GM10248 (cell line): ENCODE measurements around the gene S100A14.

Source experiments
- CTCF ChIA-PET: fragments of 300-600 bp; sonication (Branson Sonifier 250); formaldehyde crosslinking; extraction: SDS; loops from one replicate; lab custom pipeline; 2021; ENCODE audit warnings: antibody characterized with exemption; lab: Yijun Ruan, JAX
- POLR2A ChIA-PET: fragments of 350-650 bp; sonication (Branson Sonifier 250); formaldehyde crosslinking; extraction: SDS; loops from one replicate; lab custom pipeline; 2020; ENCODE audit warnings: antibody characterized with exemption; lab: Yijun Ruan, JAX
- DNase-seq: peaks from one replicate; pipeline ENCODE4 v3.0.0; 2012; ENCODE audit errors: extremely low spot score
- CTCF ChIP-seq: IDR thresholded peaks from 2 replicates; pipeline ENCODE4 v1.5.1; 2012; ENCODE audit warnings: mild to moderate bottlenecking, low read depth; ENCODE audit errors: extremely low read depth, missing control alignments, control extremely low read depth

The S100A14 gene

GRCh38 chr1:153611356-153611755 lies 4.8 kb downstream of the S100A14 start:
- CTCF ChIA-PET = interaction anchor here (1.3 to 9.1 kb wide), 3 partner anchors 16 to 41 kb away, joined by 4 to 136 read pairs (median 16); partner anchors contain the start of genes S100A1 and S100A13
- TF ChIP-seq CTCF = no peak

GRCh38 chr1:153610811-153611301 lies 5.3 kb downstream of the S100A14 start:
- CTCF ChIA-PET = interaction anchor here (1.1 to 3.2 kb wide), 2 partner anchors 16 to 33 kb away, joined by 3 to 16 read pairs; partner anchors contain the start of genes S100A1 and S100A13
- POLR2A ChIA-PET = no interaction called here
- no peak for DNase-seq
- no peak for TF ChIP-seq CTCF

More at GRCh38 chr1:153611356-153611755, 4.8 kb downstream of the S100A14 start:
- DNase-seq = peak; percentile 12
- POLR2A ChIA-PET = no interaction called here

GRCh38 chr1:153610334-153610733 lies 5.8 kb downstream of the S100A14 start:
- ChIA-PET POLR2A (no interaction called here), CTCF (interaction anchor here (1.1 to 4.4 kb wide), 3 partner anchors 8 to 33 kb away, joined by 3 to 22 read pairs (median 16); partner anchors contain the start of genes S100A1 and S100A13)
- no peak for DNase-seq
- TF ChIP-seq CTCF = no peak

- TF ChIP-seq CTCF = no peak
- DNase-seq = peak; percentile 7
- CTCF ChIA-PET = interaction anchor here (4.4 kb wide), 1 partner anchor 9 kb away, joined by 22 read pairs; no protein-coding TSS in a partner anchor
- POLR2A ChIA-PET = no interaction called here
Observed at GRCh38 chr1:153609585-153609907, 6.6 kb downstream of the S100A14 start.

GRCh38 chr1:153608742-153609584 lies 7.2 kb downstream of the S100A14 start:
- no peak for TF ChIP-seq CTCF
- peak; percentile 12 for DNase-seq
- CTCF ChIA-PET = interaction anchor here (2.3 to 4.4 kb wide), 2 partner anchors 9 to 37 kb away, joined by 7 to 22 read pairs; no protein-coding TSS in a partner anchor
- POLR2A ChIA-PET = no interaction called here

- ChIA-PET CTCF (interaction anchor here (1.1 to 4.4 kb wide), 5 partner anchors 10 to 256 kb away, joined by 3 to 22 read pairs (median 7); partner anchors contain the start of gene S100A13), POLR2A (no interaction called here)
- TF ChIP-seq CTCF = no peak
- peak; percentile 17 for DNase-seq
Observed at GRCh38 chr1:153608089-153608682, 7.9 kb downstream of the S100A14 start.
